GM18505 (cell line): ENCODE results near the gene BZW2.

ENCODE experiments used
- ATAC-seq: cut with Tn5 transposase; IDR thresholded peaks from one replicate; pipeline ENCODE4 v1.9.1; 2021; ENCODE audit not compliant: unreplicated experiment
- POLR2A ChIP-seq: IDR thresholded peaks from 4 replicates; pipeline ENCODE4 v1.6.1; 2011; ENCODE audit warnings: borderline replicate concordance; ENCODE audit not compliant: insufficient read depth, insufficient read length; ENCODE audit errors: extremely low read depth

Gene BZW2

GRCh38 chr7:16697507-16698199, 51.7 kb downstream of the BZW2 start:
- TF ChIP-seq POLR2A = no peak
- no peak for ATAC-seq

- no peak for TF ChIP-seq POLR2A
- ATAC-seq = no peak
These were observed 52.4 kb downstream of the BZW2 start for GRCh38 chr7:16698200-16698905.

GRCh38 chr7:16702441-16702840, 56.5 kb downstream of the BZW2 start:
- no peak for ATAC-seq
- no peak for TF ChIP-seq POLR2A

- TF ChIP-seq POLR2A = no peak
- no peak for ATAC-seq
These were observed 62.5 kb downstream of the BZW2 start for GRCh38 chr7:16708511-16708910.

- no peak for TF ChIP-seq POLR2A
These were observed 63.0 kb downstream of the BZW2 start for GRCh38 chr7:16708980-16709379.

GRCh38 chr7:16710651-16711050, 64.7 kb downstream of the BZW2 start:
- ATAC-seq = no peak
- no peak for TF ChIP-seq POLR2A

More at GRCh38 chr7:16708980-16709379, 63.0 kb downstream of the BZW2 start:
- ATAC-seq = no peak

GRCh38 chr7:16711730-16712129, 65.7 kb downstream of the BZW2 start:
- ATAC-seq = no peak
- TF ChIP-seq POLR2A = no peak

GRCh38 chr7:16712916-16713315, 66.9 kb downstream of the BZW2 start:
- no peak for TF ChIP-seq POLR2A
- no peak for ATAC-seq

- ATAC-seq = no peak
These were observed 69.9 kb downstream of the BZW2 start for GRCh38 chr7:16715928-16716327.

GRCh38 chr7:16718111-16718656, 72.2 kb downstream of the BZW2 start:
- no peak for TF ChIP-seq POLR2A
- no peak for ATAC-seq

More at GRCh38 chr7:16715928-16716327, 69.9 kb downstream of the BZW2 start:
- TF ChIP-seq POLR2A = no peak

GRCh38 chr7:16719699-16720098, 73.7 kb downstream of the BZW2 start:
- TF ChIP-seq POLR2A = no peak
- no peak for ATAC-seq

- no peak for ATAC-seq
These were observed 75.6 kb downstream of the BZW2 start for GRCh38 chr7:16721541-16721940.

GRCh38 chr7:16724344-16724743, 78.4 kb downstream of the BZW2 start:
- no peak for TF ChIP-seq POLR2A
- no peak for ATAC-seq

More at GRCh38 chr7:16721541-16721940, 75.6 kb downstream of the BZW2 start:
- no peak for TF ChIP-seq POLR2A

- ATAC-seq = no peak
- no peak for TF ChIP-seq POLR2A
These were observed 80.2 kb downstream of the BZW2 start for GRCh38 chr7:16726189-16726588.
